Liver (tissue), 9 donors: ENCODE measurements around the gene MCF2L2. TPM values are rescaled to one million over a fixed set of nuclear protein-coding genes. Genes with fewer than 3 reads are reported as not detected.

Experiments used
- DNase-seq: peaks from one replicate; pipeline ENCODE4 v3.0.0-alpha.2; 2017; ENCODE audit warnings: low spot score
- H3K27ac ChIP-seq, 2 donors: one replicate each; pipeline ENCODE4 v1.7.0; 2013; ENCODE audit warnings: inconsistent platforms in 2 of 2, low read length in 2 of 2, control low read depth in 1 of 2, low read depth in 1 of 2, mild to moderate bottlenecking in 1 of 2
- H3K27me3 ChIP-seq, 4 donors: one replicate each; pipeline versions ENCODE4 v1.6.1 to v1.7.0; 2013; ENCODE audit warnings: low read length in 3 of 4, inconsistent platforms in 1 of 4, mild to moderate bottlenecking in 1 of 4, moderate library complexity in 1 of 4; ENCODE audit not compliant: control insufficient read depth in 4 of 4, insufficient read depth in 4 of 4
- H3K36me3 ChIP-seq, 4 donors: one replicate each; pipeline versions ENCODE4 v1.6.1 to v1.7.0; 2013; ENCODE audit warnings: low read length in 3 of 4, mild to moderate bottlenecking in 3 of 4, low read depth in 1 of 4, moderate library complexity in 1 of 4; ENCODE audit not compliant: control insufficient read depth in 4 of 4, insufficient read depth in 3 of 4
- H3K4me1 ChIP-seq, 4 donors: one replicate each; pipeline versions ENCODE4 v1.6.1 to v1.7.0; 2013; ENCODE audit warnings: low read length in 3 of 4, mild to moderate bottlenecking in 3 of 4, moderate library complexity in 1 of 4; ENCODE audit not compliant: control insufficient read depth in 4 of 4, insufficient read depth in 4 of 4
- H3K4me3 ChIP-seq, 3 donors: one replicate each; pipeline versions ENCODE4 v1.6.1 to v1.7.0; 2013; ENCODE audit warnings: low read length in 3 of 3, control low read depth in 1 of 3, low read depth in 1 of 3, mild to moderate bottlenecking in 1 of 3
- H3K9ac ChIP-seq, 2 donors: one replicate each; pipeline ENCODE4 v1.7.0; 2013; ENCODE audit warnings: low read length in 2 of 2, mild to moderate bottlenecking in 2 of 2, moderate library complexity in 2 of 2, control low read depth in 1 of 2, low read depth in 1 of 2
- H3K9me3 ChIP-seq, 4 donors: one replicate each; pipeline versions ENCODE4 v1.6.1 to v1.7.0; 2013; ENCODE audit warnings: low read length in 3 of 4; ENCODE audit not compliant: control insufficient read depth in 4 of 4
- EGR1 ChIP-seq, 2 donors: IDR thresholded peaks; 2 replicates each; pipeline ENCODE4 v1.6.1; 2016 to 2018; ENCODE audit warnings: antibody characterized with exemption in 2 of 2, low read depth in 2 of 2
- FOXA1 ChIP-seq: IDR thresholded peaks from 2 replicates; pipeline ENCODE4 v1.6.1; 2016; ENCODE audit warnings: antibody characterized with exemption
- GABPA ChIP-seq, 2 donors: IDR thresholded peaks in 1 of 2; conservative IDR thresholded peaks in 1 of 2; 2 replicates each; pipeline ENCODE4 v1.6.1; 2016; ENCODE audit warnings: antibody characterized with exemption in 2 of 2, mild to moderate bottlenecking in 1 of 2, moderate library complexity in 1 of 2
- HNF4A ChIP-seq, 2 donors: conservative IDR thresholded peaks; 2 replicates each; pipeline ENCODE4 v1.6.1; 2016; ENCODE audit warnings: antibody characterized with exemption in 2 of 2, mild to moderate bottlenecking in 2 of 2
- HNF4G ChIP-seq: IDR thresholded peaks from 2 replicates; pipeline ENCODE4 v1.6.1; 2016; ENCODE audit warnings: antibody characterized with exemption
- JUND ChIP-seq, 2 donors: IDR thresholded peaks; 2 replicates each; pipeline ENCODE4 v1.6.1; 2016; ENCODE audit warnings: antibody characterized with exemption in 2 of 2
- NR2F2 ChIP-seq: IDR thresholded peaks from 2 replicates; pipeline ENCODE4 v1.6.1; 2016; ENCODE audit warnings: antibody characterized with exemption
- RAD21 ChIP-seq, 2 donors: IDR thresholded peaks; 2 replicates each; pipeline ENCODE4 v1.6.1; 2016; ENCODE audit warnings: antibody characterized with exemption in 2 of 2, mild to moderate bottlenecking in 2 of 2
- RXRA ChIP-seq, 2 donors: IDR thresholded peaks; 2 replicates each; pipeline ENCODE4 v1.6.1; 2017 to 2018; ENCODE audit warnings: antibody characterized with exemption in 2 of 2, mild to moderate bottlenecking in 1 of 2
- SP1 ChIP-seq: IDR thresholded peaks from 2 replicates; pipeline ENCODE4 v1.6.1; 2018; ENCODE audit warnings: antibody characterized with exemption, mild to moderate bottlenecking
- TAF1 ChIP-seq: conservative IDR thresholded peaks from 2 replicates; pipeline ENCODE4 v1.6.1; 2016; ENCODE audit warnings: antibody characterized with exemption, mild to moderate bottlenecking
- YY1 ChIP-seq: IDR thresholded peaks from 2 replicates; pipeline ENCODE4 v1.6.1; 2016; ENCODE audit warnings: antibody characterized with exemption, mild to moderate bottlenecking
- WGBS: extraction: QIAGEN DNeasy Blood & Tissue Kit; methylation state at CpG from one replicate; pipeline ENCODE4 v1.1.7; 2013; 5-methylcytosine and 5-hydroxymethylcytosine counted together
- polyA plus RNA-seq, 2 donors: library from polyadenylated mRNA; stranded (reverse) in 1 of 2; unstranded in 1 of 2; fragments of 200-250 nt in 1 of 2; fragments of >200 nt in 1 of 2; fragmentation: Nextera tagmentation in 1 of 2; extraction: Ambion mirVana in 1 of 2; gene quantifications; one replicate each; pipeline versions ENCODE4 v1.2.1 to v1.2.3, GENCODE V29; 2013 to 2015
- total RNA-seq, 2 donors: library from RNA; depleted of rRNA; stranded (reverse); fragments of >200 nt; gene quantifications; one replicate each; pipeline ENCODE4 v1.2.3, GENCODE V29; 2014
- TF ChIP-seq, protein P1 (sequence below): fragments of 150-350 bp; IDR thresholded peaks from 2 replicates; pipeline ENCODE4 v1.5.1; 2017; ENCODE audit warnings: improper control_type of control experiment, low read depth, low read length; ENCODE audit not compliant: missing input control
- TF ChIP-seq, protein P2 (sequence below): IDR thresholded peaks from 2 replicates; pipeline ENCODE4 v1.6.1; 2016; ENCODE audit warnings: antibody characterized with exemption, mild to moderate bottlenecking
- TF ChIP-seq, protein P3 (sequence below): IDR thresholded peaks from 2 replicates; pipeline ENCODE4 v1.6.1; 2016; ENCODE audit warnings: antibody characterized with exemption
- TF ChIP-seq, protein P4 (sequence below): IDR thresholded peaks from 2 replicates; pipeline ENCODE4 v1.6.1; 2016; ENCODE audit warnings: antibody characterized with exemption
- donor health status: healthy.
- donor health status: healthy.
- donor health status: healthy.
- donor health status: healthy.
- donor health status: healthy.

Gene MCF2L2
- total and polyA plus RNA-seq, 4 donors, result 0.02 to 0.47 (median 0.17) TPM; not detected in 1

DNA sequence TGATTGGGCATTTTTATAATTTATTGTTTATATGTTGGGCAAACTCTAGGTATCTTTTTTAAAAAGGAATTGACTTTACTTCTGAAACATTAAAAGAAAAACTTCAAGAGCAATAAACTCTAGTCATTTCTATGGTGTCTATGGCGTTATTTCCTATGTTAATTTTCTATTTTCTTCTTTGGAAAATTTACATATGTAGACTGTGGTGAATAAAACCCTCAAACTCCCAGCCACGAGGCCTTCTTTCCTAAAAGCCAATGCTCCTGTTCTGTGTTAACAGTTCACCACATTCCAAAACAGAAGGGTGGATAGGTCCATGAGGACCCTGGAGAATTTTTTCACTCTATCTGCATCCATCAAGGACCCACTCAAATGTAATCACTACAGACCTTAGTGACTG is 219.6 kb downstream of the MCF2L2 start:
- Histone ChIP-seq H3K4me3 (no peak overlapping the region), H3K27ac (no peak overlapping the region), H3K27me3 (no peaks in the 10 kb centered on the region), H3K9ac (no peak overlapping the region), H3K36me3 (no peaks in the 10 kb centered on the region), H3K4me1 (peaks cover 0 to 12% (median 2%) of the 10 kb centered on the region in 4 donors), H3K9me3 (no peaks in the 10 kb centered on the region)
- no peak for DNase-seq
- 88% methylated on average over 2 of the region's 2 CpGs for WGBS
- no peak for TF ChIP-seq TAF1
- TF ChIP-seq NR2F2, result no peak
- no peak for TF ChIP-seq RAD21 (IDR thresholded peaks at IDR 0.05)
- no peak for TF ChIP-seq GABPA (IDR thresholded peaks at IDR 0.05 in 1 of 2, conservative IDR thresholded peaks at IDR 0.05 in 1 of 2)
- no peak for TF ChIP-seq JUND (IDR thresholded peaks at IDR 0.05)
- no peak for TF ChIP-seq SP1
- no peak for TF ChIP-seq YY1
- TF ChIP-seq HNF4A (conservative IDR thresholded peaks at IDR 0.05), result no peak
- TF ChIP-seq FOXA1, result no peak
- TF ChIP-seq, protein P1, sequence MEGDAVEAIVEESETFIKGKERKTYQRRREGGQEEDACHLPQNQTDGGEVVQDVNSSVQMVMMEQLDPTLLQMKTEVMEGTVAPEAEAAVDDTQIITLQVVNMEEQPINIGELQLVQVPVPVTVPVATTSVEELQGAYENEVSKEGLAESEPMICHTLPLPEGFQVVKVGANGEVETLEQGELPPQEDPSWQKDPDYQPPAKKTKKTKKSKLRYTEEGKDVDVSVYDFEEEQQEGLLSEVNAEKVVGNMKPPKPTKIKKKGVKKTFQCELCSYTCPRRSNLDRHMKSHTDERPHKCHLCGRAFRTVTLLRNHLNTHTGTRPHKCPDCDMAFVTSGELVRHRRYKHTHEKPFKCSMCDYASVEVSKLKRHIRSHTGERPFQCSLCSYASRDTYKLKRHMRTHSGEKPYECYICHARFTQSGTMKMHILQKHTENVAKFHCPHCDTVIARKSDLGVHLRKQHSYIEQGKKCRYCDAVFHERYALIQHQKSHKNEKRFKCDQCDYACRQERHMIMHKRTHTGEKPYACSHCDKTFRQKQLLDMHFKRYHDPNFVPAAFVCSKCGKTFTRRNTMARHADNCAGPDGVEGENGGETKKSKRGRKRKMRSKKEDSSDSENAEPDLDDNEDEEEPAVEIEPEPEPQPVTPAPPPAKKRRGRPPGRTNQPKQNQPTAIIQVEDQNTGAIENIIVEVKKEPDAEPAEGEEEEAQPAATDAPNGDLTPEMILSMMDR, result no peak
- TF ChIP-seq, protein P2, sequence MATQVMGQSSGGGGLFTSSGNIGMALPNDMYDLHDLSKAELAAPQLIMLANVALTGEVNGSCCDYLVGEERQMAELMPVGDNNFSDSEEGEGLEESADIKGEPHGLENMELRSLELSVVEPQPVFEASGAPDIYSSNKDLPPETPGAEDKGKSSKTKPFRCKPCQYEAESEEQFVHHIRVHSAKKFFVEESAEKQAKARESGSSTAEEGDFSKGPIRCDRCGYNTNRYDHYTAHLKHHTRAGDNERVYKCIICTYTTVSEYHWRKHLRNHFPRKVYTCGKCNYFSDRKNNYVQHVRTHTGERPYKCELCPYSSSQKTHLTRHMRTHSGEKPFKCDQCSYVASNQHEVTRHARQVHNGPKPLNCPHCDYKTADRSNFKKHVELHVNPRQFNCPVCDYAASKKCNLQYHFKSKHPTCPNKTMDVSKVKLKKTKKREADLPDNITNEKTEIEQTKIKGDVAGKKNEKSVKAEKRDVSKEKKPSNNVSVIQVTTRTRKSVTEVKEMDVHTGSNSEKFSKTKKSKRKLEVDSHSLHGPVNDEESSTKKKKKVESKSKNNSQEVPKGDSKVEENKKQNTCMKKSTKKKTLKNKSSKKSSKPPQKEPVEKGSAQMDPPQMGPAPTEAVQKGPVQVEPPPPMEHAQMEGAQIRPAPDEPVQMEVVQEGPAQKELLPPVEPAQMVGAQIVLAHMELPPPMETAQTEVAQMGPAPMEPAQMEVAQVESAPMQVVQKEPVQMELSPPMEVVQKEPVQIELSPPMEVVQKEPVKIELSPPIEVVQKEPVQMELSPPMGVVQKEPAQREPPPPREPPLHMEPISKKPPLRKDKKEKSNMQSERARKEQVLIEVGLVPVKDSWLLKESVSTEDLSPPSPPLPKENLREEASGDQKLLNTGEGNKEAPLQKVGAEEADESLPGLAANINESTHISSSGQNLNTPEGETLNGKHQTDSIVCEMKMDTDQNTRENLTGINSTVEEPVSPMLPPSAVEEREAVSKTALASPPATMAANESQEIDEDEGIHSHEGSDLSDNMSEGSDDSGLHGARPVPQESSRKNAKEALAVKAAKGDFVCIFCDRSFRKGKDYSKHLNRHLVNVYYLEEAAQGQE, result no peak
- TF ChIP-seq HNF4G, result no peak
- no peak for TF ChIP-seq EGR1 (IDR thresholded peaks at IDR 0.05; ENCODE audit: low read depth in 2 of 2)

DNA sequence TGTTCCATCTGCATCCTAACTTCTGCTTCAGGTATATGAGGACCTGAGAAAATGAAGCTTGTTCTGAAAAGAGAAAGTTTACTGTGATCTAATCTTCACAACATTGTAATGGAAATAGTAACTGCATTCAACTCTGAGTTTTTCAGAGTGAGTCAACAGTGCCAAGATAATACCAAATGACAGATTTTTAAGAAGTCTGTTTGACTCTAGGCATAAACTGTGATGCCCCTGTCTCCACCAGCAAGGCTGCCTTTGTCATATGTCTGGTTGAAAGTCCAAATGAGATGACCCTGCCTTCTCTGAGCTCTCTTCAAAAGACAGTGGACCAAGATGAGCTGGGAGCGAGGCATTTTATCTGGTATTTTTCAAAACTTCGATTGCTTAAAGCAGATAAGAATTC is 220.2 kb downstream of the MCF2L2 start:
- H3K27ac ChIP-seq, result no peak overlapping the region
- H3K9ac ChIP-seq, result no peak overlapping the region
- H3K4me1 ChIP-seq, result peaks cover 0 to 12% (median 2%) of the 10 kb centered on the region in 4 donors
- no peak overlapping the region for H3K4me3 ChIP-seq
- 78% methylated on average over 2 of the region's 2 CpGs for WGBS
- no peak for DNase-seq
- no peak for TF ChIP-seq HNF4A (conservative IDR thresholded peaks at IDR 0.05)
- TF ChIP-seq, protein P3, sequence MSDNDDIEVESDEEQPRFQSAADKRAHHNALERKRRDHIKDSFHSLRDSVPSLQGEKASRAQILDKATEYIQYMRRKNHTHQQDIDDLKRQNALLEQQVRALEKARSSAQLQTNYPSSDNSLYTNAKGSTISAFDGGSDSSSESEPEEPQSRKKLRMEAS, result no peak
- no peak for TF ChIP-seq RXRA (IDR thresholded peaks at IDR 0.05)
- TF ChIP-seq, protein P4, sequence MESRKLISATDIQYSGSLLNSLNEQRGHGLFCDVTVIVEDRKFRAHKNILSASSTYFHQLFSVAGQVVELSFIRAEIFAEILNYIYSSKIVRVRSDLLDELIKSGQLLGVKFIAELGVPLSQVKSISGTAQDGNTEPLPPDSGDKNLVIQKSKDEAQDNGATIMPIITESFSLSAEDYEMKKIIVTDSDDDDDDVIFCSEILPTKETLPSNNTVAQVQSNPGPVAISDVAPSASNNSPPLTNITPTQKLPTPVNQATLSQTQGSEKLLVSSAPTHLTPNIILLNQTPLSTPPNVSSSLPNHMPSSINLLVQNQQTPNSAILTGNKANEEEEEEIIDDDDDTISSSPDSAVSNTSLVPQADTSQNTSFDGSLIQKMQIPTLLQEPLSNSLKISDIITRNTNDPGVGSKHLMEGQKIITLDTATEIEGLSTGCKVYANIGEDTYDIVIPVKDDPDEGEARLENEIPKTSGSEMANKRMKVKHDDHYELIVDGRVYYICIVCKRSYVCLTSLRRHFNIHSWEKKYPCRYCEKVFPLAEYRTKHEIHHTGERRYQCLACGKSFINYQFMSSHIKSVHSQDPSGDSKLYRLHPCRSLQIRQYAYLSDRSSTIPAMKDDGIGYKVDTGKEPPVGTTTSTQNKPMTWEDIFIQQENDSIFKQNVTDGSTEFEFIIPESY, result no peak
- TF ChIP-seq, protein P1, result no peak
- H3K9me3 ChIP-seq, result peaks cover 0 to 2% (median 0%) of the 10 kb centered on the region in 4 donors
- H3K27me3 ChIP-seq, result no peaks in the 10 kb centered on the region
- H3K36me3 ChIP-seq, result no peaks in the 10 kb centered on the region
